Uterus (tissue), 4 donors: ENCODE results near the gene PLBD2. TPM values are rescaled to one million over a fixed set of nuclear protein-coding genes. Genes with fewer than 3 reads are reported as not detected.

Experiments used
- DNase-seq, 2 donors: peaks; one replicate each; pipeline ENCODE4 v3.0.0-alpha.2; 2019 to 2020
- H3K27ac ChIP-seq, 2 donors: fragments of 200-600 bp; sonication (generic); 1 replicate in 1 of 2; 2 replicates in 1 of 2; pipeline ENCODE4 v1.5.1; 2016 to 2018
- H3K27me3 ChIP-seq, 2 donors: fragments of 200-600 bp; sonication (generic); one replicate each; pipeline ENCODE4 v1.5.1; 2018 to 2019; ENCODE audit warnings: control low read depth in 1 of 2
- H3K36me3 ChIP-seq, 2 donors: fragments of 200-600 bp; sonication (generic); one replicate each; pipeline ENCODE4 v1.5.1; 2019; ENCODE audit warnings: control low read depth in 1 of 2
- H3K4me1 ChIP-seq, 2 donors: fragments of 200-600 bp; sonication (generic); one replicate each; pipeline ENCODE4 v1.5.1; 2018 to 2019; ENCODE audit warnings: control low read depth in 1 of 2
- H3K4me3 ChIP-seq, 2 donors: fragments of 200-600 bp; sonication (generic); 1 replicate in 1 of 2; 2 replicates in 1 of 2; pipeline ENCODE4 v1.5.1; 2018 to 2019; ENCODE audit warnings: mild to moderate bottlenecking in 1 of 2
- H3K9me3 ChIP-seq, 2 donors: fragments of 200-600 bp; sonication (generic); one replicate each; pipeline ENCODE4 v1.5.1; 2019; ENCODE audit warnings: control low read depth in 1 of 2
- CTCF ChIP-seq, 4 experiments: fragments of 200-600 bp in 2 of 4; fragments of 450-650 bp in 2 of 4; sonication (generic) in 2 of 4; IDR thresholded peaks; one replicate each; pipeline ENCODE4 v1.5.1; 2016 to 2019; ENCODE audit warnings: antibody characterized with exemption in 4 of 4, mild to moderate bottlenecking in 2 of 4, moderate library complexity in 1 of 4
- POLR2A ChIP-seq, 2 donors: fragments of 450-650 bp; IDR thresholded peaks; one replicate each; pipeline ENCODE4 v1.6.1; 2016; ENCODE audit warnings: antibody characterized with exemption in 2 of 2, mild to moderate bottlenecking in 1 of 2, moderate library complexity in 1 of 2
- intact Hi-C: fragments of 100-400 bp; cut with DNase I; formaldehyde crosslinking; loops from one replicate; pipeline ENCODE4 v1.15.1; 2023; ENCODE audit warnings: low total_unique reads
- total RNA-seq, 4 donors: library from RNA; depleted of rRNA in 3 of 4; stranded (reverse); fragments of >200 nt in 3 of 4; gene quantifications; one replicate each; pipeline versions ENCODE4 v1.1.0 to v1.2.4, GENCODE V29; 2014 to 2023
- donor health status: DM: yes; HTN: yes; CAD: no.

PLBD2 gene
- total RNA-seq, 4 donors from 2014 or later = 20.7 to 38.6 (median 29.8) TPM

GRCh38 chr12:113325916-113326315, 32.5 kb upstream of the PLBD2 start:
- H3K27ac ChIP-seq = peak overlapping the region; percentile 28 to 44

GRCh38 chr12:113326775-113327395, 31.5 kb upstream of the PLBD2 start:
- H3K9me3 ChIP-seq = no peaks in the 10 kb centered on the region
- no peak for DNase-seq
- intact Hi-C loops = no loop called here
- H3K36me3 ChIP-seq = no peaks in the 10 kb centered on the region
- H3K4me3 ChIP-seq = no peak overlapping the region
- peak overlapping the region; percentile 28 to 44 for H3K27ac ChIP-seq
- no peaks in the 10 kb centered on the region for H3K4me1 ChIP-seq
- no peak for TF ChIP-seq CTCF (IDR thresholded peaks at IDR 0.05)
- TF ChIP-seq POLR2A (IDR thresholded peaks at IDR 0.05) = no peak
- H3K27me3 ChIP-seq = no peaks in the 10 kb centered on the region

More at GRCh38 chr12:113325916-113326315, 32.5 kb upstream of the PLBD2 start:
- Histone ChIP-seq H3K27me3 (no peaks in the 10 kb centered on the region), H3K9me3 (no peaks in the 10 kb centered on the region), H3K36me3 (no peaks in the 10 kb centered on the region), H3K4me1 (no peaks in the 10 kb centered on the region), H3K4me3 (no peak overlapping the region)
- intact Hi-C loops = no loop called here
- no peak for TF ChIP-seq CTCF (IDR thresholded peaks at IDR 0.05)
- TF ChIP-seq POLR2A (IDR thresholded peaks at IDR 0.05) = no peak
- DNase-seq = peak; percentile 46 to 48

- Histone ChIP-seq H3K4me1 (no peaks in the 10 kb centered on the region), H3K4me3 (no peak overlapping the region), H3K9me3 (no peaks in the 10 kb centered on the region), H3K27ac (no peak overlapping the region), H3K27me3 (no peaks in the 10 kb centered on the region), H3K36me3 (no peaks in the 10 kb centered on the region)
- TF ChIP-seq POLR2A (IDR thresholded peaks at IDR 0.05) = no peak
- TF ChIP-seq CTCF (IDR thresholded peaks at IDR 0.05) = no peak
- no peak for DNase-seq
- intact Hi-C loops = no loop called here
Observed at GRCh38 chr12:113328368-113328889, 30.0 kb upstream of the PLBD2 start.

- no peak for DNase-seq
- H3K4me1 ChIP-seq = no peaks in the 10 kb centered on the region
- TF ChIP-seq CTCF (IDR thresholded peaks at IDR 0.05) = no peak
- TF ChIP-seq POLR2A (IDR thresholded peaks at IDR 0.05) = no peak
- H3K27me3 ChIP-seq = no peaks in the 10 kb centered on the region
- H3K4me3 ChIP-seq = no peak overlapping the region
- H3K27ac ChIP-seq = no peak overlapping the region
- no peaks in the 10 kb centered on the region for H3K9me3 ChIP-seq
- H3K36me3 ChIP-seq = no peaks in the 10 kb centered on the region
- intact Hi-C loops = no loop called here
Observed at GRCh38 chr12:113329022-113329790, 29.2 kb upstream of the PLBD2 start.

- intact Hi-C loops = no loop called here
- no peaks in the 10 kb centered on the region for H3K36me3 ChIP-seq
- TF ChIP-seq POLR2A (IDR thresholded peaks at IDR 0.05) (no peak), CTCF (IDR thresholded peaks at IDR 0.05) (no peak)
Observed at GRCh38 chr12:113329791-113330417, 28.5 kb upstream of the PLBD2 start.

More at GRCh38 chr12:113329791-113330417, 28.5 kb upstream of the PLBD2 start:
- no peak for DNase-seq
- Histone ChIP-seq H3K9me3 (no peaks in the 10 kb centered on the region), H3K4me3 (no peak overlapping the region), H3K4me1 (no peaks in the 10 kb centered on the region), H3K27me3 (no peaks in the 10 kb centered on the region), H3K27ac (no peak overlapping the region)
